Mucosa of descending colon (tissue), 3 donors: ENCODE measurements around the gene PGPEP1. TPM values are rescaled to one million over a fixed set of nuclear protein-coding genes. Genes with fewer than 3 reads are reported as not detected.

Source experiments
- ATAC-seq: fragments of 200-7000 bp; cut with Tn5 transposase; one replicate; pipeline ENCODE4 v1.9.1; 2020; ENCODE audit warnings: mild to moderate bottlenecking, moderate library complexity
- DNase-seq, 3 donors: peaks; one replicate each; pipeline ENCODE4 v3.0.0-alpha.2; 2020
- H3K36me3 ChIP-seq: fragments of 200-600 bp; one replicate; pipeline ENCODE4 v1.8.0; 2021; ENCODE audit warnings: low read depth, mild to moderate bottlenecking
- H3K4me1 ChIP-seq: fragments of 200-600 bp; one replicate; pipeline ENCODE4 v1.8.0; 2021; ENCODE audit warnings: low read depth, mild to moderate bottlenecking
- H3K4me3 ChIP-seq: fragments of 200-600 bp; one replicate; pipeline ENCODE4 v1.8.0; 2021; ENCODE audit warnings: mild to moderate bottlenecking
- H3K9me3 ChIP-seq: fragments of 200-600 bp; one replicate; pipeline ENCODE4 v1.8.0; 2021; ENCODE audit warnings: mild to moderate bottlenecking
- intact Hi-C, 2 donors: fragments of 100-400 bp; cut with DNase I in 1 of 2; cut with micrococcal nuclease in 1 of 2; formaldehyde crosslinking; loops; one replicate each; pipeline versions ENCODE4 v1.11.0 to v1.11.1; 2022; cut with DNase I, micrococcal nuclease
- total RNA-seq, 3 donors: library from RNA; stranded (reverse); fragmentation: NEBNext Ultra II Directional in 2 of 3; extraction: Animal tissue kit (Norgen Biotek cat#: 25700) in 2 of 3; gene quantifications; one replicate each; pipeline versions ENCODE4 v1.2.1 to v1.2.4, GENCODE V29; 2021 to 2023
- TF ChIP-seq, protein P1 (sequence below): fragments of 200-600 bp; IDR thresholded peaks from one replicate; pipeline ENCODE4 v1.8.0; 2022; ENCODE audit warnings: antibody characterized with exemption, mild to moderate bottlenecking
- donor health status: DM: no; HTN: no; CAD: no; lungs with moderate emphysema.
- donor health status: DM: no; HTN: no; CAD: no.
- donor health status: DM: no; HTN: yes; CAD: no.

The PGPEP1 gene
- total RNA-seq, 3 donors from 2014 or later, result 77.1 to 97.4 (median 91.5) TPM

DNA sequence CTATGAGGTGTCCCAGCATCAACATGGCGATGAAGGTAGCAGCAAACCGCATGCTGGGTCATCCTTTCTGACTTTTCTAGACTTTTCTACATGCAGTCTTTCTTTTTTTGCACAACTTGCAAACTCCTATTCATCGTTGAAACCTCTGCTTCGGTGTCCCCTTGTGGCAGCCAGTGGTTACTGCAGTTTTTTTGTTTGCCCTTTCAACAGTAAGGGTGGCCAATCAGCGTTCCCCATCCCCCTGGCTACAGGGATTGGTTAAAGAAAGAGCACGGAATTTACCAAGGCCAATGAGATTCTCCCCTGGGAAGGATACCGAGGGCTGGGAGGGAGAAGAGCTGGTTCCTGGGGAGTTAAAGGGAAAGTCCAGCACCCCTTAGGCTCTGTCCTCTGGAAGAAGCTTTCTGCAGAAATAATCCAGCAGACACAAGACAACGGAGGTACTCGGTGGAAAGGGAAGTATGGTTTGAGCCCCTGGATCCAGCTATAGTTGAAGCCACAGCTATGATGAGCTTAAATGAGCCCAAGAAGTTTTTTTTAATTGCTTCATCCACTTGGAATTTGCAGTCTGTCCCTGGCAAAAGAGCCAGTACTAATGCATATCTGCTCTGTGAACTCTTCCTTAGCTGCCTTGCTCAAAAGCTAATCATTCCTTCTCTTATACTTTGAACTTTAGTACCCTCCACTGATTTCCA lies 11.9 kb upstream of the PGPEP1 start:
- intact Hi-C loops, result loop anchor here in 1 of 2 donors (5.0 kb wide), 1 partner anchor 216 kb away; no protein-coding TSS in a partner anchor
- peak; percentile 67 to 95 (median 85) for DNase-seq
- TF ChIP-seq, protein P1, sequence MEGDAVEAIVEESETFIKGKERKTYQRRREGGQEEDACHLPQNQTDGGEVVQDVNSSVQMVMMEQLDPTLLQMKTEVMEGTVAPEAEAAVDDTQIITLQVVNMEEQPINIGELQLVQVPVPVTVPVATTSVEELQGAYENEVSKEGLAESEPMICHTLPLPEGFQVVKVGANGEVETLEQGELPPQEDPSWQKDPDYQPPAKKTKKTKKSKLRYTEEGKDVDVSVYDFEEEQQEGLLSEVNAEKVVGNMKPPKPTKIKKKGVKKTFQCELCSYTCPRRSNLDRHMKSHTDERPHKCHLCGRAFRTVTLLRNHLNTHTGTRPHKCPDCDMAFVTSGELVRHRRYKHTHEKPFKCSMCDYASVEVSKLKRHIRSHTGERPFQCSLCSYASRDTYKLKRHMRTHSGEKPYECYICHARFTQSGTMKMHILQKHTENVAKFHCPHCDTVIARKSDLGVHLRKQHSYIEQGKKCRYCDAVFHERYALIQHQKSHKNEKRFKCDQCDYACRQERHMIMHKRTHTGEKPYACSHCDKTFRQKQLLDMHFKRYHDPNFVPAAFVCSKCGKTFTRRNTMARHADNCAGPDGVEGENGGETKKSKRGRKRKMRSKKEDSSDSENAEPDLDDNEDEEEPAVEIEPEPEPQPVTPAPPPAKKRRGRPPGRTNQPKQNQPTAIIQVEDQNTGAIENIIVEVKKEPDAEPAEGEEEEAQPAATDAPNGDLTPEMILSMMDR, result peak; percentile 77
- Histone ChIP-seq H3K4me1 (peaks cover 16% of the 10 kb centered on the region), H3K9me3 (no peaks in the 10 kb centered on the region), H3K4me3 (no peak overlapping the region), H3K36me3 (no peaks in the 10 kb centered on the region)
- peak; percentile 97 for ATAC-seq

DNA sequence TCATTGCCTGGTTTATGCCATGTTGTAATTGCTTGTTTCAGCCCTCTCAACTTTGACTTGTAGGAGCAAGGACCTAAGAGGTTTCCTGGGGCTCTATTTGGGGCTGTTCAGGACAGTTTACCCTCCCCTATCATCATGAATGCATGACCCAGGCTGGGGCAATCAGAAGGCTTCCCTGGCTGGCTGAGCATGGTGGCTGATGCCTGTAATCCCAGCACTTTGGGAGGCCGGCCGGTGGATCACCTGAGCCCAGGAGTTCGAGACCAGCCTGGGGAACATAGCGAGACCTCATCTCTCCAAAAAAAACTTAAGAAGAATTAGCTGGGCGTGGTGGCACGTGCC lies 11.4 kb upstream of the PGPEP1 start:
- no peak for ATAC-seq
- intact Hi-C loops, result loop anchor here in 1 of 2 donors (5.0 kb wide), 1 partner anchor 217 kb away; no protein-coding TSS in a partner anchor

DNA sequence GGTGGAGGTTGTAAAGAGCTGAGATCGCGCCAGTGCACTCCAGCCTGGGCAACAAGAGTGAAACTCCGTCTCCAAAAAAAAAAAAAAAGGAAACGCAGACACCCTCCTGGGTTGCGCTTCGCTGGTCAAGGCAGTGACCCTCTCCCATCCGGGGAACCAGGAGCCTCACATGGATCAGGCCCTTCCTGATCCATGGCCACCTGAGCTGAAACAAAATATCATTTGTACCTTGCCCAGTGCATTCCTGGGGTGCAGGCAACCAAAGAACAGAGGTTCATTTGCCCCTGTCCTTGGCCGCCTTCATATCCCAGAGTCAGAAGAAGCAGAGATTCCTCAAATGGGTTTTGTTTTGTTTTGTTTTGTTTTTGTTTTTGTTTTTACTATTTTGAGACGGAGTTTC lies 9.5 kb upstream of the PGPEP1 start:
- H3K4me3 ChIP-seq, result no peak overlapping the region
- intact Hi-C loops, result no loop called here
- TF ChIP-seq, protein P1, result no peak
- H3K4me1 ChIP-seq, result peaks cover 14% of the 10 kb centered on the region
- DNase-seq (no peak), ATAC-seq (no peak)
- no peaks in the 10 kb centered on the region for H3K9me3 ChIP-seq
- no peaks in the 10 kb centered on the region for H3K36me3 ChIP-seq

More for the DNA sequence above, 11.4 kb upstream of the PGPEP1 start:
- DNase-seq, result no peak
- Histone ChIP-seq H3K9me3 (no peaks in the 10 kb centered on the region), H3K36me3 (no peaks in the 10 kb centered on the region), H3K4me3 (no peak overlapping the region), H3K4me1 (peaks cover 14% of the 10 kb centered on the region)
- TF ChIP-seq, protein P1, result no peak

DNA sequence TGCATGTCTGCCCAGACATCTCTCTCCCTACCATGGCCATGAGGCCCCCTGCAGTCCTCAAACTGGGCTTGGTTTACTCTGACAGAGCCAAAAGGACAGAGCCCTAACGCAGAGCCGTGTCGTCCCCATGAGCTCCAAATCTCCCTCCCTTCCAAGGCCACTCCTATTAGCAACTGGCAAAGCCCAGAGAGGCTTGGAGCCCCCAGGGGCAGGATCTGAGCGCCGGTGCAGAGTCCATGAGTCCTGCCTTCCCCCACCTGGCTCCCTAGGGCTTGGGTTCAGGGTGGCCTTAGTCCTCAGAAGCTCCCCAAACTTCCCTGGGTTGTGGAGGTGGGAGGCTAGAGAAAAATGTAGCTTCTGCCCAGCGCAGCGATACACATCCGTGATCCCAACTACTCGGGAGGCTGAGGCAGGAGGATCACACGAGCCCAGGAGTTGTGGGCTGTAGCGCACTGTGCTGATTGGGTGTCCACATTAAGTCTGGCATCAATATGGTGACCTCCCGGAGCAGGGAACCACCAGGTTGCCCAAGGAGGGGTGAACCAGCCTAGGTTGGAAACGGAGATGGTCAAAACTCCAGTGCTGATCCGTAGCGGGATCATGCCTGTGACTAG lies 7.4 kb upstream of the PGPEP1 start:
- Histone ChIP-seq H3K9me3 (no peaks in the 10 kb centered on the region), H3K4me3 (no peak overlapping the region), H3K36me3 (no peaks in the 10 kb centered on the region), H3K4me1 (peaks cover 13% of the 10 kb centered on the region)
- ATAC-seq, result no peak
- TF ChIP-seq, protein P1, result no peak
- DNase-seq, result no peak
- intact Hi-C loops, result no loop called here

DNA sequence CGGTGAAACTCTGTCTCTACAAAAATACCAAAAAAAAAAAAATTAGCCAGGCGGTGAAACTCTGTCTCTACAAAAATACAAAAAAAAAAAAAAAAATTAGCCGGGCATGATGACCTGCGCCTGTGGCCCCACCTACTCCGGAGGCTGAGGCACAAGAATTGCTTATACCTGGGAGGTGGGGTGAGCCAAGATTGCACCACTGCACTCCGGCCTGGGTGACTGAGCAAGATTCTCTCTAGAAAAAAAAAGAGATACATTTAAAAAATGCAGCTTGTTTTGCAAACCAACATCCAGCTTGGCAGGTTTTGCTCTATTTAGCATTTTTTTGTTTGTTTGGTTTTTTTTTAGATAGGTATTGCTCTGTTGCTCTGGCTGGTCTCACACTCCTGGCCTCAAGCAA lies 6.7 kb upstream of the PGPEP1 start:
- intact Hi-C loops, result no loop called here
- Histone ChIP-seq H3K36me3 (no peaks in the 10 kb centered on the region), H3K4me1 (peaks cover 10% of the 10 kb centered on the region), H3K9me3 (no peaks in the 10 kb centered on the region), H3K4me3 (no peak overlapping the region)
- DNase-seq (no peak), ATAC-seq (no peak)
- TF ChIP-seq, protein P1, result no peak
